ENCODE data around the gene TRAPPC4.

Gene TRAPPC4

DNA sequence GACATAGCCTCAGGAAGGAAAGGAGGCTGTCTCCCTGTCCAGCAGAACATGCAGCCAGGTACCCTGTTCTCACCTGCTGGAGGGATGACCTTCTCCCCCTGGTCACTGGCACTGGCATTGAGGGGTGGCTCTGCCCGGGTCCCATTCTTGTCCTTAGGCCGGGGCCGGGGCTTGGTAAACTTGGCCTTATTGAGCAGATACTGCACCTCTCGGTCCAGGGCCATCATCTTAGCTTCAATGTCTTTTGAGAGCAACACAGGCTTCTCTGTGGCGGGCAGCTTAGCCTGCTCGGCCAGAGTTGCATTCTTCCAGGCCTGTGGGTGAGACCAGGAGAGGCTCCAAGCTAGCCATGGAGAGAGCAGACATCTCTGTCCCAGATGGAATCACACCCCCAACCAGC, 27.9 kb downstream of the TRAPPC4 start:
- H3K27ac ChIP-seq (replicated peaks): no peak overlapping the region
- no peak overlapping the region for H3K4me3 ChIP-seq (replicated peaks; ENCODE audit: insufficient read depth, low read length)
- no peak for TF ChIP-seq SPI1 (IDR thresholded peaks at IDR 0.05; ENCODE audit: borderline replicate concordance, low read depth)
- no peak for TF ChIP-seq GABPA (IDR thresholded peaks at IDR 0.05; ENCODE audit: low read depth)
- TF ChIP-seq POLR2AphosphoS5 (IDR thresholded peaks at IDR 0.05; ENCODE audit: low read depth): no peak
- TF ChIP-seq, protein P1, sequence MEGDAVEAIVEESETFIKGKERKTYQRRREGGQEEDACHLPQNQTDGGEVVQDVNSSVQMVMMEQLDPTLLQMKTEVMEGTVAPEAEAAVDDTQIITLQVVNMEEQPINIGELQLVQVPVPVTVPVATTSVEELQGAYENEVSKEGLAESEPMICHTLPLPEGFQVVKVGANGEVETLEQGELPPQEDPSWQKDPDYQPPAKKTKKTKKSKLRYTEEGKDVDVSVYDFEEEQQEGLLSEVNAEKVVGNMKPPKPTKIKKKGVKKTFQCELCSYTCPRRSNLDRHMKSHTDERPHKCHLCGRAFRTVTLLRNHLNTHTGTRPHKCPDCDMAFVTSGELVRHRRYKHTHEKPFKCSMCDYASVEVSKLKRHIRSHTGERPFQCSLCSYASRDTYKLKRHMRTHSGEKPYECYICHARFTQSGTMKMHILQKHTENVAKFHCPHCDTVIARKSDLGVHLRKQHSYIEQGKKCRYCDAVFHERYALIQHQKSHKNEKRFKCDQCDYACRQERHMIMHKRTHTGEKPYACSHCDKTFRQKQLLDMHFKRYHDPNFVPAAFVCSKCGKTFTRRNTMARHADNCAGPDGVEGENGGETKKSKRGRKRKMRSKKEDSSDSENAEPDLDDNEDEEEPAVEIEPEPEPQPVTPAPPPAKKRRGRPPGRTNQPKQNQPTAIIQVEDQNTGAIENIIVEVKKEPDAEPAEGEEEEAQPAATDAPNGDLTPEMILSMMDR (IDR thresholded peaks at IDR 0.05; ENCODE audit: insufficient read depth, low read length): no peak
- TF ChIP-seq, protein P2, sequence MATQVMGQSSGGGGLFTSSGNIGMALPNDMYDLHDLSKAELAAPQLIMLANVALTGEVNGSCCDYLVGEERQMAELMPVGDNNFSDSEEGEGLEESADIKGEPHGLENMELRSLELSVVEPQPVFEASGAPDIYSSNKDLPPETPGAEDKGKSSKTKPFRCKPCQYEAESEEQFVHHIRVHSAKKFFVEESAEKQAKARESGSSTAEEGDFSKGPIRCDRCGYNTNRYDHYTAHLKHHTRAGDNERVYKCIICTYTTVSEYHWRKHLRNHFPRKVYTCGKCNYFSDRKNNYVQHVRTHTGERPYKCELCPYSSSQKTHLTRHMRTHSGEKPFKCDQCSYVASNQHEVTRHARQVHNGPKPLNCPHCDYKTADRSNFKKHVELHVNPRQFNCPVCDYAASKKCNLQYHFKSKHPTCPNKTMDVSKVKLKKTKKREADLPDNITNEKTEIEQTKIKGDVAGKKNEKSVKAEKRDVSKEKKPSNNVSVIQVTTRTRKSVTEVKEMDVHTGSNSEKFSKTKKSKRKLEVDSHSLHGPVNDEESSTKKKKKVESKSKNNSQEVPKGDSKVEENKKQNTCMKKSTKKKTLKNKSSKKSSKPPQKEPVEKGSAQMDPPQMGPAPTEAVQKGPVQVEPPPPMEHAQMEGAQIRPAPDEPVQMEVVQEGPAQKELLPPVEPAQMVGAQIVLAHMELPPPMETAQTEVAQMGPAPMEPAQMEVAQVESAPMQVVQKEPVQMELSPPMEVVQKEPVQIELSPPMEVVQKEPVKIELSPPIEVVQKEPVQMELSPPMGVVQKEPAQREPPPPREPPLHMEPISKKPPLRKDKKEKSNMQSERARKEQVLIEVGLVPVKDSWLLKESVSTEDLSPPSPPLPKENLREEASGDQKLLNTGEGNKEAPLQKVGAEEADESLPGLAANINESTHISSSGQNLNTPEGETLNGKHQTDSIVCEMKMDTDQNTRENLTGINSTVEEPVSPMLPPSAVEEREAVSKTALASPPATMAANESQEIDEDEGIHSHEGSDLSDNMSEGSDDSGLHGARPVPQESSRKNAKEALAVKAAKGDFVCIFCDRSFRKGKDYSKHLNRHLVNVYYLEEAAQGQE (IDR thresholded peaks at IDR 0.05; ENCODE audit: insufficient replicate concordance, low read depth): no peak
- DNase-seq (ENCODE audit: low read depth in 1 of 2, low spot score in 1 of 2): no peak
- H3K27me3 ChIP-seq (ENCODE audit: insufficient read depth, poor library complexity, severe bottlenecking): no peaks in the 10 kb centered on the region

DNA sequence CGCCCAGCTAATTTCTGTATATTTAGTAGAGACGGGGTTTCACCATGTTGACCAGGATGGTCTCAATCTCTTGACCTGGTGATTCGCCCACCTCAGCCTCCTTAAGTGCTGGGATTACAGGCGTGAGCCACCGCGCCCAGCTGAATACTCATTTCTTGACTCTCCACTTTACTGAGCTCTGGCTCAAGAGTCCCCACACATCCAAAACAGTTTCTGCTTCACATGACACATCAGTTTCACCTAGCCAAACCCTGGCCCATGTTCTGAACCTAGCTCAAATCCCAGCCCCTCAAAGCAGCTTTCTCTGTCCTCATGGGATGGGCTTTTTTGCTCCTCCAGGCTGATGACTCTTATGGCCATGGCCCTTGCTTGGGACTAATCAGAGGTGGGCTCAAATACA, 28.6 kb downstream of the TRAPPC4 start:
- Histone ChIP-seq H3K4me3 (replicated peaks; ENCODE audit: insufficient read depth, low read length) (no peak overlapping the region), H3K27me3 (ENCODE audit: insufficient read depth, poor library complexity, severe bottlenecking) (no peaks in the 10 kb centered on the region), H3K27ac (replicated peaks) (no peak overlapping the region)
- TF ChIP-seq GABPA (IDR thresholded peaks at IDR 0.05; ENCODE audit: low read depth): no peak
- TF ChIP-seq, protein P1 (IDR thresholded peaks at IDR 0.05; ENCODE audit: insufficient read depth, low read length): no peak
- DNase-seq (ENCODE audit: low read depth in 1 of 2, low spot score in 1 of 2): no peak

DNA sequence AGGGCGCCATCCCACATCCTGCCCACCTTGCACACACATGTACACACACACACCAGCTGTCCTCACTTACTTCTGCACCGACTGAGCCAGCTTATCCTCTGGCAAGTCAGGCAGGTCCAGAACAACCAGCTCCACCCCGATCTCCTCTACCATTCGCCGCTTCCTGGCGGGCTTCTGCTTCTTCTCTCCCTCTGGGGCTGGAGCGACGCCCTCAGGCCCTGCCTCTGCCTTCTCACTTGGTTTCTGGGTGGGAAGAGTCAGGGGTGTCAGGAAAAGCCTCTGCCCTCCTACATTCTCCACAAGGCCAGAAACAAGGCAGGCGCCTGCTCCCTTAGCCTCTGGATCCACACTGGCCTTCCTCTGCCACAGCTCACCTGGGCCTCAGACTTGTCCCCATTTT, 30.1 kb downstream of the TRAPPC4 start:
- H3K27ac ChIP-seq (replicated peaks): no peak overlapping the region
- DNase-seq (ENCODE audit: low read depth in 1 of 2, low spot score in 1 of 2): no peak
- TF ChIP-seq, protein P1 (IDR thresholded peaks at IDR 0.05; ENCODE audit: insufficient read depth, low read length): no peak
- no peak for TF ChIP-seq POLR2AphosphoS5 (IDR thresholded peaks at IDR 0.05; ENCODE audit: low read depth)
- no peak for TF ChIP-seq SPI1 (IDR thresholded peaks at IDR 0.05; ENCODE audit: borderline replicate concordance, low read depth)
- TF ChIP-seq GABPA (IDR thresholded peaks at IDR 0.05; ENCODE audit: low read depth): no peak
- TF ChIP-seq, protein P2 (IDR thresholded peaks at IDR 0.05; ENCODE audit: insufficient replicate concordance, low read depth): no peak

DNA sequence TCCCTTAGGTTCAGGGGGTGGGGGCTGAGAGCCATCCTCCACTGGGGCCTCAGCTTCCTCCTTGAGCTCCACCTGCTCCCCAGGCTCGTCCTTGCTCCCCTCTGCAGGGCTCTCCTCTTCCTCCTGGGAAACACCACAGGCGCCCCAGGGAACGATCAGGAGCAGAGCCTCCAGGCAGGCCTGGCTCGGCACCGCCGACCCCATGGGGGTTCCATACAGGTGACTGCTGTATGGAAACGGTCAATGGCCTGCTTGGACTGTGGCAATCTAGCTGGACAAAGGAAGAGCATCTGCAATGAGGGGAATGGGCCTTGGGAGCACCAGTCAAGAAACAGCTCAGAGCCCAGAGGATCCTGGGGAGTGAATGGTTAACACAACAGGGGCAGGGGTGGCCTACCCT, 30.5 kb downstream of the TRAPPC4 start:
- TF ChIP-seq, protein P2 (IDR thresholded peaks at IDR 0.05; ENCODE audit: insufficient replicate concordance, low read depth): no peak
- TF ChIP-seq, protein P1 (IDR thresholded peaks at IDR 0.05; ENCODE audit: insufficient read depth, low read length): no peak
- no peak for TF ChIP-seq POLR2AphosphoS5 (IDR thresholded peaks at IDR 0.05; ENCODE audit: low read depth)
- no peak for TF ChIP-seq GABPA (IDR thresholded peaks at IDR 0.05; ENCODE audit: low read depth)
- no peak for DNase-seq (ENCODE audit: low read depth in 1 of 2, low spot score in 1 of 2)
- Histone ChIP-seq H3K4me3 (replicated peaks; ENCODE audit: insufficient read depth, low read length) (no peak overlapping the region), H3K27me3 (ENCODE audit: insufficient read depth, poor library complexity, severe bottlenecking) (no peaks in the 10 kb centered on the region), H3K27ac (replicated peaks) (no peak overlapping the region)

More for the DNA sequence above, 30.1 kb downstream of the TRAPPC4 start:
- H3K4me3 ChIP-seq (replicated peaks; ENCODE audit: insufficient read depth, low read length): no peak overlapping the region
- H3K27me3 ChIP-seq (ENCODE audit: insufficient read depth, poor library complexity, severe bottlenecking): no peaks in the 10 kb centered on the region

Measured in HL-60 (cell line).